ENCODE measurements around the gene MOB3B. TPM values are rescaled to one million over a fixed set of nuclear protein-coding genes. Genes with fewer than 3 reads are reported as not detected.

Gene MOB3B
- total RNA-seq, 2 donors from 2014 or later = 3.1 to 17.8 TPM

DNA sequence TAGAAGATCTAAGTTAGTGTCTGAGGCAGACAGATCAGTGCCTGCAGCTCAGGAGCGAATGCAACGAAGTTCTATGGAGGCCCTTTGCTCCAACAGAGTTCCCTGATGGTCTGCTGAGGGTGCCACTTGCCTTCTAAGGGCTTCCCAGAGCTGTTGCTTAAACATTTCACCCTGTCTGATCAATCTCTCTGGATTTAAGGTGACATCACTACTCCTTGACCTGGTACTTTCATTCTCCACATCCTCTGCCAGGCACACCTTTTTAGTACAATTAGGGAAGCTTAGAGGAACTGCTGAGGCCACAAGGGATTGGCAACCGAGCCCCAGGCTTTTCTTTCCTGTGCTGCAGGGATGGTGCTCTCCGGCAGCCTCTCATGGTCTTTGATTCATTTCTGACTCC, 99.7 kb downstream of the MOB3B start:
- Histone ChIP-seq H3K36me3 (no peaks in the 10 kb centered on the region), H3K4me1 (replicated peaks) (no peaks in the 10 kb centered on the region), H3K27ac (no peak overlapping the region), H3K27me3 (replicated peaks; ENCODE audit: insufficient read depth) (no peaks in the 10 kb centered on the region), H3K4me3 (no peak overlapping the region), H3K9me3 (no peaks in the 10 kb centered on the region)
- intact Hi-C loops (cut with DNase I) = no loop called here
- WGBS = 79% methylated on average over 4 of the region's 4 CpGs
- no peak for DNase-seq (ENCODE audit: low spot score)
- TF ChIP-seq POLR2AphosphoS5 (IDR thresholded peaks at IDR 0.05) (no peak), POLR2A (IDR thresholded peaks at IDR 0.05) (no peak)
- TF ChIP-seq, protein P1, sequence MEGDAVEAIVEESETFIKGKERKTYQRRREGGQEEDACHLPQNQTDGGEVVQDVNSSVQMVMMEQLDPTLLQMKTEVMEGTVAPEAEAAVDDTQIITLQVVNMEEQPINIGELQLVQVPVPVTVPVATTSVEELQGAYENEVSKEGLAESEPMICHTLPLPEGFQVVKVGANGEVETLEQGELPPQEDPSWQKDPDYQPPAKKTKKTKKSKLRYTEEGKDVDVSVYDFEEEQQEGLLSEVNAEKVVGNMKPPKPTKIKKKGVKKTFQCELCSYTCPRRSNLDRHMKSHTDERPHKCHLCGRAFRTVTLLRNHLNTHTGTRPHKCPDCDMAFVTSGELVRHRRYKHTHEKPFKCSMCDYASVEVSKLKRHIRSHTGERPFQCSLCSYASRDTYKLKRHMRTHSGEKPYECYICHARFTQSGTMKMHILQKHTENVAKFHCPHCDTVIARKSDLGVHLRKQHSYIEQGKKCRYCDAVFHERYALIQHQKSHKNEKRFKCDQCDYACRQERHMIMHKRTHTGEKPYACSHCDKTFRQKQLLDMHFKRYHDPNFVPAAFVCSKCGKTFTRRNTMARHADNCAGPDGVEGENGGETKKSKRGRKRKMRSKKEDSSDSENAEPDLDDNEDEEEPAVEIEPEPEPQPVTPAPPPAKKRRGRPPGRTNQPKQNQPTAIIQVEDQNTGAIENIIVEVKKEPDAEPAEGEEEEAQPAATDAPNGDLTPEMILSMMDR (IDR thresholded peaks at IDR 0.05) = no peak

DNA sequence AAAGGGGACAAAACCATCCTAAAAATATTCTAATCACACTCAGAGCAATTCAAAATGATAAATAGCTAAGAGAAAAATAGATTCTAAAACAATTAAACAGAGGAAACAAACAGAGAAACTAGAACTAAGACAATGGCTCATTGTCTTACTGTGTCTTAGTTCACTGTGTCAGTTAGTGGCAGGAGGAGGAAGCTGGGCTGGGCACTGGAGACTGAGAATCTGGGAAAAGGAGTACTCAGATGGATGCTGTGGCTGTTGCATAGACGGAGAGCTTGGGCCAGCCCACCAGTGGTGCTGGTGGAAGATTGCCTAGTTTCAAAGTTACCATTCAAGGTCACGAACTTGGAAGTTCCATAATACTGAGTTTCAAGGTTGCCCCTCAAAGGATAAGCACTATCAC, 100.2 kb downstream of the MOB3B start:
- Histone ChIP-seq H3K36me3 (no peaks in the 10 kb centered on the region), H3K27me3 (replicated peaks; ENCODE audit: insufficient read depth) (no peaks in the 10 kb centered on the region), H3K27ac (no peak overlapping the region), H3K4me3 (no peak overlapping the region), H3K9me3 (no peaks in the 10 kb centered on the region), H3K4me1 (replicated peaks) (no peaks in the 10 kb centered on the region)
- TF ChIP-seq POLR2AphosphoS5 (IDR thresholded peaks at IDR 0.05) = no peak
- TF ChIP-seq POLR2A (IDR thresholded peaks at IDR 0.05) = no peak
- TF ChIP-seq, protein P1 (IDR thresholded peaks at IDR 0.05) = no peak
- intact Hi-C loops (cut with DNase I) = no loop called here
- DNase-seq (ENCODE audit: low spot score) = no peak
- 91% methylated on average over 2 of the region's 2 CpGs for WGBS

DNA sequence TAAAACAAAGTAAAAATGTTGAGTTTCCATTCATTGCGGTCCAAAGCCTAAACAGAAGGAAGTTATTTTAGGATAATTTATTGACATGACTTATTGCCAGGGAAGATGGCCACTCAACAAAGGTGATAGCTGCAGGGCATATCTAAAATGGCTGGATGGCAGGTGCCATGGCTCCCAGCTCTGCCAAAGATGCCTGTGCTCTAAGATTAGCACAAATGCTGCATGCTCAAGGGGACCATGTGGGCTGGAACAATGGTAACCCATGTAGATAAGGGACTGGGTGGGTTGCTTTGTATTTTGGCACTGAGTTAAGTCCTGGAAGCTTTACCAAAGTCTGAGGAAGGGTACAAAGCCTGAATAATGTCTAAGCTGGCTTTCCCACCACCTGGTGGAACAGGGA, 101.1 kb downstream of the MOB3B start:
- Histone ChIP-seq H3K4me1 (replicated peaks) (no peaks in the 10 kb centered on the region), H3K4me3 (no peak overlapping the region), H3K27ac (no peak overlapping the region), H3K36me3 (no peaks in the 10 kb centered on the region), H3K27me3 (replicated peaks; ENCODE audit: insufficient read depth) (no peaks in the 10 kb centered on the region), H3K9me3 (no peaks in the 10 kb centered on the region)
- WGBS = 77% methylated on average over 1 of the region's 1 CpG
- no peak for DNase-seq (ENCODE audit: low spot score)
- TF ChIP-seq POLR2AphosphoS5 (IDR thresholded peaks at IDR 0.05) = no peak
- TF ChIP-seq, protein P1 (IDR thresholded peaks at IDR 0.05) = no peak
- TF ChIP-seq POLR2A (IDR thresholded peaks at IDR 0.05) = no peak
- intact Hi-C loops (cut with DNase I) = no loop called here

DNA sequence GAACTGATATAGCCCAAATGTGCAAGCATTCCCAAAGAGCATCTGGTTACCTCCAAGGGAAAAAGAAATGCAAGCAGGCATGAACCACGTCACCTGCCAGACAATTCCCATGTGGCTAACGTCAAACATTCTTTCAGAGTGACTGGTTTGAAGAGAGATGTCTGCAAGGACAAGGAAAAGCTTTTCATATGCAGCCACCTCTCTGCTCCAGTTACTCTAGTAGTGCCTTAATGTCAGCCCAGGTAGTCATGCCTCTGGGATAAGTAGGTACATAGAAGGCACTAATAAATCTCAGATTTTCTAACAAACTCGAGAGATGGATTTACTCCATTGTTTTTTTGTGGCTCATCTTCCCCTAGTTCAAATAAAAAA, 102.4 kb downstream of the MOB3B start:
- intact Hi-C loops (cut with DNase I) = no loop called here
- H3K9me3 ChIP-seq = no peaks in the 10 kb centered on the region
- no peak overlapping the region for H3K27ac ChIP-seq
- TF ChIP-seq POLR2AphosphoS5 (IDR thresholded peaks at IDR 0.05) (no peak), POLR2A (IDR thresholded peaks at IDR 0.05) (no peak)
- TF ChIP-seq, protein P1 (IDR thresholded peaks at IDR 0.05) = no peak
- DNase-seq (ENCODE audit: low spot score) = no peak
- no peaks in the 10 kb centered on the region for H3K27me3 ChIP-seq (replicated peaks; ENCODE audit: insufficient read depth)
- H3K4me3 ChIP-seq = no peak overlapping the region
- no peaks in the 10 kb centered on the region for H3K4me1 ChIP-seq (replicated peaks)
- no peaks in the 10 kb centered on the region for H3K36me3 ChIP-seq
- WGBS = 36% methylated on average over 3 of the region's 3 CpGs

DNA sequence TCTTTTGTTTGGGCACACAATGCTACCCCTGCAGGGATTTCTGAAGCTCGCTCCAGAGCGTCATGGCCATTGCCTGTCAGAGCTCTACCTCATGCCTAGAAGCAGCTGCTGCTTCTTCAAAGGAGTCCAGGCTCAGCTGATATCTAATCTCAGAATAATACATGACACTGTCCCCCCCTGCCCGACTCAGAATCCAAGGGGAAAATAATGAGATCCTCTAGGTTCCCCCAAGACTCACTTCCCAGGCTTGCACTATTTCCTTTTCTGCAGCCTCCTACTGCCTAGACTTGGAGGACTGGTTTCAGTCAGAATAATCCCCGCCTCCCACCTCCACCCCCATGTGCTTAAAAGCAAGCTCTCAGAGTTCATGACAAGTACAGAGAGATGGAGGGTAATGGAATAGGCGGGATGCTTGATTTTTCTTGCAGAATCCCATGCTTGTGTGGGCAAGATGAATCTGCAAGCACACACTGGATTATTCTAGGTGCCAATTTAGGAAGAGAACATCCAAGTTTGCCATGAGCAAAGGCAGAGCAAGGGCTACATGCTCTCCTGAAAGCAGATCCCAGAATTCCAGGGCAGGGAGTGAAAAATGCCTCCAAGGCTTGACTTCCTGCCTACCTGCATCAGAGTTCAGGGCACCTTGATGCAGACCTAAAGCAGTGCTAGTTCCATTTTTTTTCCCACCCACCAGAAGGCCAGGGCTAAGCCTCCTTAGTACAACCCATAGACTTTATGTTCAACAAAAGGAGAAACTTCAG, 102.9 kb downstream of the MOB3B start:
- Histone ChIP-seq H3K4me1 (replicated peaks) (no peaks in the 10 kb centered on the region), H3K27me3 (replicated peaks; ENCODE audit: insufficient read depth) (no peaks in the 10 kb centered on the region), H3K4me3 (no peak overlapping the region), H3K9me3 (no peaks in the 10 kb centered on the region), H3K36me3 (no peaks in the 10 kb centered on the region), H3K27ac (no peak overlapping the region)
- intact Hi-C loops (cut with DNase I) = no loop called here
- DNase-seq (ENCODE audit: low spot score) = no peak
- TF ChIP-seq, protein P1 (IDR thresholded peaks at IDR 0.05) = no peak
- TF ChIP-seq POLR2A (IDR thresholded peaks at IDR 0.05) = no peak
- no peak for TF ChIP-seq POLR2AphosphoS5 (IDR thresholded peaks at IDR 0.05)
- 49% methylated on average over 5 of the region's 5 CpGs for WGBS
